Motor neuron (in vitro differentiated cells): Measurements from ENCODE around the gene EPB41L2. TPM values are rescaled to one million over a fixed set of nuclear protein-coding genes. Genes with fewer than 3 reads are reported as not detected.

Source experiments
- ATAC-seq, 8 experiments: fragments of 200-7000 bp; cut with Tn5 transposase; replicated peaks in 6 of 8; 2 replicates each; pipeline ENCODE4 v1.8.0; 2021; ENCODE audit warnings: mild to moderate bottlenecking in 8 of 8, moderate library complexity in 8 of 8
- H3K27ac ChIP-seq, 2 donors: fragments of 250-450 bp; sonication (Bioruptor Pico); 2 replicates each; pipeline ENCODE4 v1.9.0; 2021; ENCODE audit warnings: antibody characterized with exemption in 2 of 2, mild to moderate bottlenecking in 2 of 2, moderate library complexity in 1 of 2
- H3K4me1 ChIP-seq, 2 donors: fragments of 250-450 bp; sonication (Bioruptor Pico); replicated peaks in 1 of 2; 2 replicates each; pipeline ENCODE4 v1.6.1; 2021; ENCODE audit warnings: antibody characterized with exemption in 2 of 2, mild to moderate bottlenecking in 2 of 2, moderate library complexity in 1 of 2
- H3K4me3 ChIP-seq, 5 donors: fragments of 250-450 bp; sonication (Bioruptor Pico); 2 replicates each; pipeline ENCODE4 v1.9.0; 2021; ENCODE audit warnings: antibody characterized with exemption in 5 of 5, mild to moderate bottlenecking in 5 of 5, moderate library complexity in 4 of 5
- WGBS, 10 experiments: fragments of 450-650 bp; shearing (Covaris generic); methylation state at CpG; one replicate each; pipeline ENCODE4 v1.0.0; 2022; 5-methylcytosine and 5-hydroxymethylcytosine counted together
- in situ Hi-C, 9 experiments: fragments of 400-800 bp; cut with MboI; loops; one replicate each; pipeline ENCODE4 v1.15.0; 2021; ENCODE audit warnings: low sequenced_read_pairs in 9 of 9, low pct_unique_long_range_greater_than_20kb in 2 of 9; ENCODE audit not compliant: unreplicated experiment in 9 of 9
- total RNA-seq, 8 experiments: library from RNA; unstranded; fragments of 300-600 nt; gene quantifications; 2 replicates each; pipeline versions ENCODE4 v1.2.3 to v1.2.4, GENCODE V29; 2022

Gene EPB41L2
- total RNA-seq, 8 experiments from 2014 or later, result 17.0 to 135 (median 34.5) TPM

DNA sequence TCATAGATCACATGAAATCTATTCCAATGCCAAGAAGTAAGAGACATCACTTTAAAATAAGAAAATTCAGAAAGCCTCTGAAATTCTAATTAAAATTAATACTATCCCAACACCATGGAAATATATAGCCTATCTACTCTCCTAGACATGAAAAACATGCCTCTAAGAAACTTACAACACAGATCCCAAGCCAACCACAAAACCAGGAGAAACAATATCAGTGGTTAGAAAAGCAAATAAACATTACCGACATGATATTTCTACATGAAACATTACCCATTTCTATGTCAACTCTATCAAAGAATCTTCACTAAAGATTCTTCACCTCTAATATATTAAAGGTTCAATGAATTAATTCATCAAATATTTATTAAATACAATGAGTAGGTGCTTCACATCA lies 4.8 kb downstream of the EPB41L2 start:
- H3K4me1 ChIP-seq, result peaks cover 0 to 8% of the 10 kb centered on the region in 2 donors
- in situ Hi-C loops, result no loop called here
- WGBS, 10 experiments, result 89 to 100% (median 100%) methylated on average over 1 of the region's 1 CpG; no CpG with 5 or more reads in 6 of the 10 experiments
- no peak for ATAC-seq
- H3K4me3 ChIP-seq, result no peak overlapping the region
- no peak overlapping the region for H3K27ac ChIP-seq

GRCh38 chr6:131054392-131055250 lies 8.4 kb downstream of the EPB41L2 start:
- no peak for ATAC-seq
- in situ Hi-C loops, result no loop called here
- WGBS, 10 experiments, result 92 to 100% (median 100%) methylated on average over 1 to 5 of the region's 6 CpGs
- Histone ChIP-seq H3K4me3 (no peak overlapping the region), H3K27ac (no peak overlapping the region), H3K4me1 (no peaks in the 10 kb centered on the region)

- Histone ChIP-seq H3K4me3 (no peak overlapping the region), H3K27ac (no peak overlapping the region), H3K4me1 (no peaks in the 10 kb centered on the region)
- in situ Hi-C loops, result no loop called here
- no peak for ATAC-seq
- WGBS, 10 experiments, result 66 to 98% (median 93%) methylated on average over 3 to 10 of the region's 11 CpGs
These were observed 9.4 kb downstream of the EPB41L2 start for GRCh38 chr6:131053546-131054240.

GRCh38 chr6:131052181-131052580 lies 10.9 kb downstream of the EPB41L2 start:
- WGBS, 10 experiments, result 63 to 100% (median 91%) methylated on average over 2 to 4 of the region's 4 CpGs
- in situ Hi-C loops, result no loop called here
- Histone ChIP-seq H3K27ac (no peak overlapping the region), H3K4me1 (no peaks in the 10 kb centered on the region), H3K4me3 (no peak overlapping the region)
- no peak for ATAC-seq

DNA sequence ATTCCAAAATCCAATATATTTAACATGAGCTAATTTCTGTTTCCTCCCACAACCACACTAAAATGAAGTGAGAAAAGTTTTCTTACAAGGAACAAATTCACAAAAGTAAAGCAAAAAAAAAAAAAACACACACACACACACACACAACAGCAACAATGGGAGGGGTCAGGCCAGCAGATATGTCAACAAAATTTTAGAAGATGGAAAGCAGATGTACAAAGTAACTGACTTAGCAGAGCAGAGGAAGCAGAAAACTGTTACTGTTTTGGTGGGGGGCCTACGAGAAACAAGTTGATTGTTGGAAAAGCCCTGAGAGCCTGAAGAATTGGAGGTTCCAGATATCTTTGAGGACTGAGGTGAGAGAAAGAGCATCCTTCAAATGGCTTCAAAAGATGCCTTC lies 11.7 kb downstream of the EPB41L2 start:
- Histone ChIP-seq H3K27ac (no peak overlapping the region), H3K4me3 (no peak overlapping the region), H3K4me1 (no peaks in the 10 kb centered on the region)
- no peak for ATAC-seq
- WGBS, 10 experiments, result 18 to 100% (median 80%) methylated on average over 1 of the region's 1 CpG; no CpG with 5 or more reads in 2 of the 10 experiments
- in situ Hi-C loops, result no loop called here

DNA sequence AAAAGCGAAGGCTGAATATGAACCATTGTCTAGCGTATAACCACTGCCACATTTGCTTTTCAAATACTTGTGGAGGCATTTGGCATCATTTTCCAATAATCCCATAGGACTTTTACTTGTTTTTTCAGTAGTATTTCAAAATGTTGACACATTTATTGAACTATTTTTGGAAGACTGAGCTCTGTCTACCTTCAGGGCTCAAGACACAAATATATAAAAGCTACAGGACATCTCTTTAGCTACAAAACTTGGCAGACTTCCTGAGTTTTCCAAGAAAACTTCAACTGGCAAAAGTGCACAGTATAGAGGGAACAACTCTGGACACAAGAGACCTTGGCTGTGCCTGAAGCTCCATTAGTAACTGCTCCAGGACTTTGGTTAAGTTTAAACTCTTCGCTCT lies 13.4 kb downstream of the EPB41L2 start:
- peak in 1 of 8 experiments; percentile 32 for ATAC-seq
- Histone ChIP-seq H3K27ac (no peak overlapping the region), H3K4me3 (no peak overlapping the region), H3K4me1 (no peaks in the 10 kb centered on the region)
- 0 to 96% (median 75%) methylated on average over 1 to 3 of the region's 3 CpGs; no CpG with 5 or more reads in 1 of the 10 experiments for WGBS, 10 experiments
- in situ Hi-C loops, result no loop called here

DNA sequence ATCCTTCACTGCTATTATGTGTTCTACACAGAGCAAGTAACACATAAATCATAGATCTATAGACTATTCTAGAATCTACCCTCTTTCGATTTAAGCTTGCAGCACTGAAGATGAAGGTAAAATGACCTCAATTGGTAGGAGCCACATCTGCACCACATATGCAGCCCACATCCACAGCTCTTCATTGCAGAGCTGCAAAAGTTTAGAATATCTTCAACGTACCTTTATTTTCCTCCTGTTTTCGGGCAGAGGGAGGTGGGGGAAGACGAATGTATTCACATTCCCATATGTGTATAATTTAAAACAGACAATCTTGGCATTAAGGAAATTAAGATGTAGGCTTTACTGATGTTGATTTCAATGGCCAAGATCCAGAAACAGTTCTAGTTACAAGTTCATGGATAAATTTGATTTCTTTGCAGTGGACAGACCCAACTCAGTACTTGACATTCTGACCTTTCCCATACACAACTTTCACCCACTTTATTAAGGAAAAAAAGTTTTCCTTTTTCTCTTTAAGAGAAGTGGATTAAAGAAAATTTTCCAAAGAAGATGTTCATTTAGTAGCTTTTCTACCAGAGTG lies 14.0 kb downstream of the EPB41L2 start:
- in situ Hi-C loops, result no loop called here
- no peaks in the 10 kb centered on the region for H3K4me1 ChIP-seq
- no peak overlapping the region for H3K4me3 ChIP-seq
- no peak overlapping the region for H3K27ac ChIP-seq
- ATAC-seq, result peak in 1 of 8 experiments; percentile 64
- WGBS, 10 experiments, result 0 to 100% (median 92%) methylated on average over 1 to 4 of the region's 4 CpGs

DNA sequence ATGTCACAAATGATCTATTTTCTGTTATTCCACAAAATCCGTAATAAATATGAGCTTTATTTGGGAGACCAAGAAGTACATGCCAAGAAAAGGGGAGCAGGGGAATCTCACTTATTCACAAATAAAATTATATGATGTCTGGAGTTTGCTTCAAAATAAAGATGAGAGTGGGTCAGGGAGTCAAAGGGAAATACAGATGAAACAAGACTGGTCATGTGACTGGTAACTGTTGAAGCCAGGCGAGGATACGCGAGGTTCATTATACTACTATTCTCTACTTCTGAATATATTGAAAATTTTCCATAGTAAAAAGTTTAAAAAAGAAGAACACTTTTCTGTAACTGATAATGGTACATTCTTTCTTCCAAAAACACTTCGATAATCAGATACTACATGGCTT lies 14.6 kb downstream of the EPB41L2 start:
- WGBS, 10 experiments, result 78 to 100% (median 94%) methylated on average over 5 of the region's 5 CpGs
- ATAC-seq, result no peak

GRCh38 chr6:131045139-131045538 lies 17.9 kb downstream of the EPB41L2 start:
- peak in 1 of 8 experiments; percentile 25 for ATAC-seq
- no peak overlapping the region for H3K27ac ChIP-seq
- H3K4me1 ChIP-seq, result no peaks in the 10 kb centered on the region
- no peak overlapping the region for H3K4me3 ChIP-seq
- 0 to 100% (median 91%) methylated on average over 1 to 2 of the region's 2 CpGs for WGBS, 10 experiments
- in situ Hi-C loops, result no loop called here

More for the DNA sequence above, 14.6 kb downstream of the EPB41L2 start:
- Histone ChIP-seq H3K4me1 (no peaks in the 10 kb centered on the region), H3K27ac (no peak overlapping the region), H3K4me3 (no peak overlapping the region)
- in situ Hi-C loops, result no loop called here

DNA sequence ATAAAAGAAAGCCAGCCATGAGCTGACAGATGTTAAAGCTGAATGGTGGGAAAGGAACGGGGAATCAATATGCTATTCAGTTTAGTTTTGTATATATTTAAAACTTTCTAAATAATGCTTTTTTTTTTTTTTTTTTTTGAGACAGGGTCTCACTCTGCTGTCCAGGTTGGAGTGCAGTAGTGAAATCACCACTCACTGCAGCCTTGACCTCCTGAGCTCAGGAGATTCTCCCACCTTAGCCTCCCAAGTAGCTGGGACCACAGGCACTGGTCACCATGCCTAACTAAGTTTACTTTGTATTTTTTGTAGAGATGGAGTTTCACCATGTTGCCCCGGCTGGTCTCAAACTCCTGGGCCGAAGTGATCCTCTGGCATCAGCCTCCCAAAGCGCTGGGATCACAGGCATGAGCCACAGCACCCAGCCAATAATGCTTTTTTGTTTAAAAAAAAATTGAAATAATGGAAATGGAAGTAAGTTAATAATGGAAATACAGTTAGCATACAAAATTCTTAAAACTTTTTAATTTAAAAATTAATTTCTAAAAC lies 19.1 kb downstream of the EPB41L2 start:
- 82 to 100% (median 90%) methylated on average over 1 to 4 of the region's 4 CpGs for WGBS, 10 experiments
- ATAC-seq, result no peak

DNA sequence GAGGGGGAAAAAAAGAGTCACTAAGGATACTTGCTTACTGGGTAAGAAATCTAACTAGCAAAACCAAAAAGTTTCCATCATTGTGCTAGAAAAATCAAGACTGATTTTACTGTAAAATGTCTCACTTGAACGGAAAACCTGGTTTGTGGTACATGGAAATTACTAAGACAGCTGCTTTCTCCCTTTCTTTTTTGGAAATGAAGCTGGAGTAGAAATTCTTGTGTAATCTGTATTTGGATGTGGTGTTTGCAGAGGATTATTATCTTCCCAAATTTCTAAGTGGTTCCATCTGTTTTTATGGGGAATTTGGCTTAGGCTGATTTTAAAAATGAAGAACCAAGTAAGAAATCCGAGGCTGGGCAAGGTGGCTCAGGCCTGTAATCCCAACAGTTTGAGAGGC lies 20.4 kb downstream of the EPB41L2 start:
- no peak overlapping the region for H3K4me3 ChIP-seq
- 17 to 100% (median 82%) methylated on average over 1 to 2 of the region's 2 CpGs; no CpG with 5 or more reads in 2 of the 10 experiments for WGBS, 10 experiments
- in situ Hi-C loops, result no loop called here
- H3K4me1 ChIP-seq, result peaks cover 0 to 9% of the 10 kb centered on the region in 2 donors
- ATAC-seq, result no peak
- H3K27ac ChIP-seq, result no peak overlapping the region

More for the DNA sequence above, 19.1 kb downstream of the EPB41L2 start:
- Histone ChIP-seq H3K4me1 (peaks cover 0 to 5% of the 10 kb centered on the region in 2 donors), H3K27ac (no peak overlapping the region), H3K4me3 (no peak overlapping the region)
- in situ Hi-C loops, result no loop called here

DNA sequence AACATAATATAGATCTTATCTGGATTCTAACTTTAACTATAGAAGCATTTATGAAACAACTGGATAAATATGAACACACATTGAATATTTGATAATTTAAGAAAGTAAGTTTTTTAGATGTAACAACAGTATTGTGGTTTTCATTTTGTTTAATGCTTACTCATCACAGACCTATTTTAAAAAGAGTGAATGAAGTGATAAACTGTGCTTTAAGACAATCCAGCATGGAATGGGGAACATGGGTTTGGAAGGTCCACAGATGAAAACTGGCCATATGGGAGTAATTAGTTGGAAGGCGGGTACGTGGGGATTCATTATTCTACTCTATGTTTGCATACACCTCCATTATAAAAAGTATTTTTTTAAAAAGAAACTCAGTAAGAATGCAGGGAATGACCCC lies 21.2 kb downstream of the EPB41L2 start:
- peaks cover 0 to 9% of the 10 kb centered on the region in 2 donors for H3K4me1 ChIP-seq
- H3K4me3 ChIP-seq, result no peak overlapping the region
- no peak overlapping the region for H3K27ac ChIP-seq
- in situ Hi-C loops, result no loop called here
- WGBS, 10 experiments, result 0 to 88% (median 74%) methylated on average over 1 to 2 of the region's 2 CpGs
- peak in 2 of 8 experiments; percentile 19 to 48 for ATAC-seq

DNA sequence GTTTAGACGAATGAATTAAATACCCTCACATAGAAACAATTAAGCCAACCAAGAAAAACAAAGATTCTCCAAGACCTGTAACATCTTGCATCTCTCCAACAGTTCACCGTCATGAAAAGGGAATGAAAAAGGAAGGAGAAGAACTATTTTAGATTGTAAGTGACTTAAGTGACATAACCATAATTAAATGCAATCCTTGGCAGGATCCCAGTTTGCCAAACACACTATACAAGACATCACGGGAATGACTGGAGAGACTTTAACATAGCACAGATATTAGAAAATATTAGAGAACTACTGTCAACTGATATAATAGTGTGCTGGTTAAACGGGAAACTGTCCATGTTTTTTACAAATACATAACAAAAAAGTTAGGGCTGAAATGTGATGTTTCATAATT lies 22.2 kb downstream of the EPB41L2 start:
- H3K4me3 ChIP-seq, result no peak overlapping the region
- no peak overlapping the region for H3K27ac ChIP-seq
- ATAC-seq, result no peak
- in situ Hi-C loops, result no loop called here
- peaks cover 0 to 9% of the 10 kb centered on the region in 2 donors for H3K4me1 ChIP-seq
- WGBS, 10 experiments, result 57 to 96% (median 83%) methylated on average over 2 to 4 of the region's 4 CpGs; no CpG with 5 or more reads in 1 of the 10 experiments
